Skin epidermis (tissue), 12 donors: Measurements from ENCODE around the gene SLC7A8.

ENCODE experiments used
- H3K27ac ChIP-seq, 21 experiments: fragments of 200-600 bp; sonication (generic) in 11 of 21; one replicate each; pipeline ENCODE4 v1.5.0; 2020; ENCODE audit warnings: mild to moderate bottlenecking in 3 of 21, inconsistent platforms in 2 of 21, moderate library complexity in 2 of 21
- H3K4me3 ChIP-seq, 7 experiments: fragments of 200-600 bp; sonication (generic) in 2 of 7; one replicate each; pipeline ENCODE4 v1.5.0; 2020; ENCODE audit warnings: inconsistent platforms in 2 of 7, mild to moderate bottlenecking in 2 of 7, moderate library complexity in 1 of 7

Gene SLC7A8

GRCh38 chr14:23185063-23185462, 1.6 kb upstream of the SLC7A8 start:
- H3K4me3 ChIP-seq, result no peak overlapping the region
- no peak overlapping the region for H3K27ac ChIP-seq

- peak overlapping the region; percentile 20 to 49 (median 37) for H3K4me3 ChIP-seq
- H3K27ac ChIP-seq, result peak overlapping the region in 13 of 21 experiments; percentile 3 to 66 (median 36)
Observed at GRCh38 chr14:23183158-23183470, 346 bp downstream of the SLC7A8 start.

- Histone ChIP-seq H3K27ac (peak overlapping the region in 12 of 21 experiments; percentile 7 to 66 (median 37)), H3K4me3 (peak overlapping the region; percentile 20 to 49 (median 37))
Observed at GRCh38 chr14:23182372-23183157, 895 bp downstream of the SLC7A8 start.

GRCh38 chr14:23181946-23182345, 1.5 kb downstream of the SLC7A8 start:
- H3K27ac ChIP-seq, result peak overlapping the region in 6 of 21 experiments; percentile 7 to 55 (median 35)
- peak overlapping the region; percentile 20 to 49 (median 37) for H3K4me3 ChIP-seq

GRCh38 chr14:23181453-23181852, 2.0 kb downstream of the SLC7A8 start:
- peak overlapping the region in 5 of 21 experiments; percentile 14 to 55 (median 39) for H3K27ac ChIP-seq

GRCh38 chr14:23177181-23177580, 6.3 kb downstream of the SLC7A8 start:
- Histone ChIP-seq H3K27ac (no peak overlapping the region), H3K4me3 (no peak overlapping the region)

More at GRCh38 chr14:23181453-23181852, 2.0 kb downstream of the SLC7A8 start:
- H3K4me3 ChIP-seq, result peak overlapping the region in 5 of 7 experiments; percentile 5 to 49 (median 39)

GRCh38 chr14:23175823-23176222, 7.6 kb downstream of the SLC7A8 start:
- H3K4me3 ChIP-seq, result no peak overlapping the region
- H3K27ac ChIP-seq, result no peak overlapping the region

GRCh38 chr14:23174296-23175184, 8.9 kb downstream of the SLC7A8 start:
- Histone ChIP-seq H3K4me3 (no peak overlapping the region), H3K27ac (peak overlapping the region in 10 of 21 experiments; percentile 13 to 56 (median 29))

GRCh38 chr14:23173796-23174195, 9.7 kb downstream of the SLC7A8 start:
- H3K27ac ChIP-seq, result peak overlapping the region in 2 of 21 experiments; percentile 10 to 25
- no peak overlapping the region for H3K4me3 ChIP-seq

GRCh38 chr14:23173031-23173430, 10.4 kb downstream of the SLC7A8 start:
- Histone ChIP-seq H3K27ac (peak overlapping the region in 3 of 21 experiments; percentile 8 to 46 (median 39)), H3K4me3 (no peak overlapping the region)

GRCh38 chr14:23172574-23172973, 10.9 kb downstream of the SLC7A8 start:
- Histone ChIP-seq H3K4me3 (no peak overlapping the region), H3K27ac (peak overlapping the region in 8 of 21 experiments; percentile 39 to 84 (median 64))

- peak overlapping the region in 10 of 21 experiments; percentile 32 to 84 (median 64) for H3K27ac ChIP-seq
- H3K4me3 ChIP-seq, result no peak overlapping the region
Observed at GRCh38 chr14:23172096-23172495, 11.4 kb downstream of the SLC7A8 start.

GRCh38 chr14:23171222-23171975, 12.1 kb downstream of the SLC7A8 start:
- Histone ChIP-seq H3K27ac (peak overlapping the region in 12 of 21 experiments; percentile 12 to 84 (median 64)), H3K4me3 (no peak overlapping the region)

GRCh38 chr14:23169622-23170021, 13.8 kb downstream of the SLC7A8 start:
- no peak overlapping the region for H3K27ac ChIP-seq
- H3K4me3 ChIP-seq, result no peak overlapping the region

- Histone ChIP-seq H3K4me3 (no peak overlapping the region), H3K27ac (peak overlapping the region in 1 of 21 experiments; percentile 44)
Observed at GRCh38 chr14:23168246-23168645, 15.2 kb downstream of the SLC7A8 start.

- Histone ChIP-seq H3K27ac (peak overlapping the region in 1 of 21 experiments; percentile 44), H3K4me3 (no peak overlapping the region)
Observed at GRCh38 chr14:23167116-23167847, 16.2 kb downstream of the SLC7A8 start.

GRCh38 chr14:23164949-23165348, 18.5 kb downstream of the SLC7A8 start:
- Histone ChIP-seq H3K4me3 (no peak overlapping the region), H3K27ac (peak overlapping the region in 1 of 21 experiments; percentile 11)

- Histone ChIP-seq H3K4me3 (no peak overlapping the region), H3K27ac (peak overlapping the region in 2 of 21 experiments; percentile 23 to 45)
Observed at GRCh38 chr14:23164250-23164649, 19.2 kb downstream of the SLC7A8 start.

GRCh38 chr14:23163830-23164229, 19.6 kb downstream of the SLC7A8 start:
- Histone ChIP-seq H3K4me3 (no peak overlapping the region), H3K27ac (peak overlapping the region in 2 of 21 experiments; percentile 23 to 45)
